IMR-90 (cell line): ENCODE results near the gene TPP1. TPM values are rescaled to one million over a fixed set of nuclear protein-coding genes. Genes with fewer than 3 reads are reported as not detected.
A peak's percentile ranks its signal among the peaks of the same experiment; 100 is the strongest.

Experiments
- ATAC-seq: fragments of 200-7000 bp; cut with Tn5 transposase; 2 replicates; pipeline ENCODE4 v1.9.1; 2020; ENCODE audit warnings: low read depth, mild to moderate bottlenecking, moderate library complexity
- BruUV-seq: library from RNA; stranded (reverse); fragments of 400-500 nt; replicated peaks from 2 replicates; lab custom pipeline; 2021; lab: Mats Ljungman, UMichigan
- CTCF ChIA-PET: fragments of 300-600 bp; formaldehyde crosslinking; extraction: SDS; loops from one replicate; lab custom pipeline; 2021; ENCODE audit warnings: antibody characterized with exemption; lab: Yijun Ruan, JAX
- POLR2A ChIA-PET: fragments of 300-600 bp; sonication (Branson Sonifier 250); formaldehyde crosslinking; loops from one replicate; lab custom pipeline; 2022; ENCODE audit warnings: antibody characterized with exemption; ENCODE audit not compliant: unreplicated experiment; lab: Charles Lee
- DNase-seq: peaks from one replicate; pipeline ENCODE4 v3.0.0; 2013
- H2AFZ ChIP-seq: replicated peaks from 2 replicates; pipeline ENCODE3; 2013; ENCODE audit warnings: low read length, mild to moderate bottlenecking; ENCODE audit not compliant: poor library complexity
- H2AK5ac ChIP-seq: 2 replicates; pipeline ENCODE4 v1.6.1; 2013; ENCODE audit warnings: low read depth, low read length, inconsistent platforms
- H2AK9ac ChIP-seq: replicated peaks from 2 replicates; pipeline ENCODE3; 2013; ENCODE audit warnings: mild to moderate bottlenecking, low read depth, low read length, moderate library complexity; ENCODE audit not compliant: poor library complexity
- H2BK120ac ChIP-seq: 2 replicates; pipeline ENCODE4 v1.6.1; 2013; ENCODE audit warnings: low read depth, low read length, inconsistent platforms
- H2BK15ac ChIP-seq: 3 replicates; pipeline ENCODE4 v1.6.1; 2013; ENCODE audit warnings: low read depth, low read length, inconsistent platforms
- H2BK20ac ChIP-seq: 2 replicates; pipeline ENCODE4 v1.6.1; 2013; ENCODE audit warnings: low read depth, mild to moderate bottlenecking, inconsistent platforms, low read length, moderate library complexity
- H2BK5ac ChIP-seq: 2 replicates; pipeline ENCODE4 v1.6.1; 2013; ENCODE audit warnings: mild to moderate bottlenecking, low read depth, low read length, inconsistent platforms; ENCODE audit not compliant: poor library complexity, severe bottlenecking
- H3K14ac ChIP-seq: replicated peaks from 2 replicates; pipeline ENCODE4 v1.6.1; 2013; ENCODE audit warnings: low read depth, low read length, inconsistent platforms
- H3K18ac ChIP-seq: 2 replicates; pipeline ENCODE4 v1.6.1; 2013; ENCODE audit warnings: low read depth, low read length, control low read depth
- H3K23ac ChIP-seq: 2 replicates; pipeline ENCODE4 v1.6.1; 2013; ENCODE audit warnings: low read depth, low read length, inconsistent platforms
- H3K27ac ChIP-seq: 2 replicates; pipeline ENCODE4 v1.5.1; 2013; ENCODE audit warnings: mild to moderate bottlenecking, control low read depth, low read length; ENCODE audit not compliant: insufficient read depth
- H3K27me3 ChIP-seq: 2 replicates; pipeline ENCODE4 v1.6.1; 2013; ENCODE audit warnings: low read length; ENCODE audit not compliant: control insufficient read depth, insufficient read depth
- H3K36me3 ChIP-seq: 2 replicates; pipeline ENCODE4 v1.6.1; 2013; ENCODE audit warnings: low read length, mixed read lengths; ENCODE audit not compliant: control insufficient read depth, insufficient read depth
- H3K4ac ChIP-seq: 2 replicates; pipeline ENCODE4 v1.6.1; 2013; ENCODE audit warnings: low read depth, low read length, inconsistent platforms
- H3K4me1 ChIP-seq: 2 replicates; pipeline ENCODE4 v1.6.1; 2013; ENCODE audit warnings: low read length, mixed read lengths; ENCODE audit not compliant: control insufficient read depth, insufficient read depth
- H3K4me2 ChIP-seq: 2 replicates; pipeline ENCODE4 v1.6.1; 2013; ENCODE audit warnings: low read depth, mild to moderate bottlenecking, control low read depth, low read length, moderate library complexity
- H3K4me3 ChIP-seq: 2 replicates; pipeline ENCODE4 v1.5.1; 2013; ENCODE audit warnings: low read depth, mild to moderate bottlenecking, control low read depth, low read length, moderate library complexity; ENCODE audit not compliant: insufficient read depth
- H3K56ac ChIP-seq: 2 replicates; pipeline ENCODE4 v1.6.1; 2013; ENCODE audit warnings: low read length, inconsistent platforms; ENCODE audit not compliant: insufficient read depth; ENCODE audit errors: extremely low read depth
- H3K79me1 ChIP-seq, 2 experiments: 2 replicates each; pipeline ENCODE4 v1.6.1; 2013; ENCODE audit warnings: low read length in 2 of 2, inconsistent platforms in 1 of 2, low read depth in 1 of 2
- H3K9ac ChIP-seq: 2 replicates; pipeline ENCODE4 v1.6.1; 2013; ENCODE audit warnings: low read depth, low read length, control low read depth
- H3K9me1 ChIP-seq: 2 replicates; pipeline ENCODE4 v1.6.1; 2013; ENCODE audit warnings: low read length, inconsistent platforms; ENCODE audit not compliant: insufficient read depth
- H3K9me3 ChIP-seq: 2 replicates; pipeline ENCODE4 v1.6.1; 2013; ENCODE audit warnings: low read length; ENCODE audit not compliant: control insufficient read depth, insufficient read depth
- H4K20me1 ChIP-seq: 2 replicates; pipeline ENCODE4 v1.6.1; 2013; ENCODE audit warnings: low read length, inconsistent platforms; ENCODE audit not compliant: insufficient read depth
- H4K5ac ChIP-seq: 2 replicates; pipeline ENCODE4 v1.6.1; 2013; ENCODE audit warnings: mild to moderate bottlenecking, low read depth, low read length, control low read depth
- H4K8ac ChIP-seq, 2 experiments: 2 replicates each; pipeline ENCODE4 v1.6.1; 2013; ENCODE audit warnings: low read depth in 2 of 2, low read length in 2 of 2, control low read depth in 1 of 2, inconsistent platforms in 1 of 2
- H4K91ac ChIP-seq: 2 replicates; pipeline ENCODE4 v1.6.1; 2013; ENCODE audit warnings: low read depth, low read length, inconsistent platforms; ENCODE audit not compliant: insufficient read depth
- CEBPB ChIP-seq: IDR thresholded peaks from 2 replicates; pipeline ENCODE4 v1.6.1; 2012; ENCODE audit warnings: low read depth, low read length, improper control_type of control experiment
- CHD1 ChIP-seq: IDR thresholded peaks from 2 replicates; pipeline ENCODE4 v1.6.1; 2012; ENCODE audit warnings: low read depth, low read length, improper control_type of control experiment
- CTCF ChIP-seq: conservative IDR thresholded peaks from 2 replicates; pipeline ENCODE4 v1.5.1; 2012; ENCODE audit warnings: mild to moderate bottlenecking, low read depth, low read length, improper control_type of control experiment
- FOS ChIP-seq: fragments of 150-350 bp; IDR thresholded peaks from 2 replicates; pipeline ENCODE4 v1.6.1; 2016; ENCODE audit warnings: low read depth, low read length
- MAZ ChIP-seq: IDR thresholded peaks from 2 replicates; pipeline ENCODE4 v1.6.1; 2012; ENCODE audit warnings: low read depth, mild to moderate bottlenecking, low read length, improper control_type of control experiment, moderate library complexity, borderline replicate concordance
- MXI1 ChIP-seq: IDR thresholded peaks from 2 replicates; pipeline ENCODE4 v1.6.1; 2012; ENCODE audit warnings: low read depth, mild to moderate bottlenecking, low read length, moderate library complexity, borderline replicate concordance
- POLR2A ChIP-seq: IDR thresholded peaks from 2 replicates; pipeline ENCODE4 v1.6.1; 2012; ENCODE audit warnings: mild to moderate bottlenecking, low read depth, low read length
- SMC3 ChIP-seq: fragments of 150-350 bp; IDR thresholded peaks from 2 replicates; pipeline ENCODE4 v1.6.1; 2016; ENCODE audit warnings: low read depth, mild to moderate bottlenecking, antibody characterized with exemption, low read length, moderate library complexity
- USF2 ChIP-seq: fragments of 150-350 bp; IDR thresholded peaks from 2 replicates; pipeline ENCODE4 v1.6.1; 2017; ENCODE audit warnings: mild to moderate bottlenecking, antibody characterized with exemption, low read length, low read depth
- WGBS, 2 experiments: methylation state at CpG; one replicate each; pipeline versions ENCODE4 v1.1.5 to v1.1.7; 2013; ENCODE audit warnings: missing lambda C conversion rate in 2 of 2; ENCODE audit not compliant: insufficient read length in 1 of 2; ENCODE audit errors: extremely low coverage in 2 of 2; 5-methylcytosine and 5-hydroxymethylcytosine counted together
- dilution Hi-C: fragments of 300-500 bp; cut with HindIII; formaldehyde crosslinking; loops from one replicate; pipeline ENCODE4 v1.14.3; 2018; ENCODE audit warnings: low sequenced_read_pairs; ENCODE audit not compliant: unreplicated experiment
- in situ Hi-C: fragments of 300-500 bp; cut with MboI; formaldehyde crosslinking; loops from 3 replicates; pipeline ENCODE4 v1.14.3; 2019; ENCODE audit warnings: low sequenced_read_pairs, inconsistent platforms, mixed read lengths
- intact Hi-C: fragments of 100-400 bp; cut with micrococcal nuclease; formaldehyde crosslinking; loops from 2 replicates; pipeline ENCODE4 v1.10.0; 2022
- polyA plus RNA-seq, 3 experiments: library from polyadenylated mRNA; depleted of rRNA; stranded (reverse); fragments of >200 nt; gene quantifications; 2 replicates each; pipeline ENCODE4 v1.2.3, GENCODE V29; 2012; ENCODE audit warnings: low replicate concordance in 1 of 3
- total RNA-seq: library from RNA; depleted of rRNA; stranded (reverse); fragments of >200 nt; gene quantifications from 2 replicates; pipeline ENCODE4 v1.2.3, GENCODE V29; 2012

TPP1 gene
- total and polyA plus RNA-seq, 2 of the 4 experiments (the other 2 are of a cell fraction): 33.5 to 108 TPM

- Histone ChIP-seq H3K56ac (no peak overlapping the region), H2AFZ (peak overlapping the region; percentile 77), H2BK5ac (no peak overlapping the region), H3K4me3 (no peak overlapping the region), H3K79me1 (no peaks in the 10 kb centered on the region), H2AK5ac (no peak overlapping the region), H3K4me1 (peaks cover 2% of the 10 kb centered on the region; the same call in 1 of the 2 replicates), H3K4ac (no peak overlapping the region), H2BK120ac (no peak overlapping the region), H4K5ac (no peak overlapping the region), H4K91ac (no peak overlapping the region), H3K36me3 (no peaks in the 10 kb centered on the region), H3K9ac (no peak overlapping the region), H3K4me2 (no peak overlapping the region), H3K9me1 (0 out of 2 replicates have a peak, but pooled peaks cover 6% of the 10 kb centered on the region), H3K9me3 (no peaks in the 10 kb centered on the region), H2AK9ac (no peak overlapping the region), H3K18ac (no peak overlapping the region), H2BK20ac (no peak overlapping the region), H3K27ac (no peak overlapping the region), H3K23ac (no peak overlapping the region), H3K27me3 (no peaks in the 10 kb centered on the region), H2BK15ac (no peak overlapping the region; the same call in 2 of the 3 replicates), H4K8ac (no peak overlapping the region; a peak in 1 of 4 replicates), H3K14ac (no peak overlapping the region), H4K20me1 (no peaks in the 10 kb centered on the region)
- ChIA-PET CTCF (no interaction called here), POLR2A (no interaction called here)
- ATAC-seq (peak; percentile 49), DNase-seq (peak; percentile 24)
- WGBS, 2 experiments: no CpG with 5 or more reads among the region's 3 CpGs
- dilution Hi-C loops (no loop called here), in situ Hi-C loops (no loop called here), intact Hi-C loops (no loop called here)
- no TSS peak for BruUV-seq
- TF ChIP-seq USF2 (no peak), SMC3 (peak; percentile 40), CHD1 (no peak), MXI1 (no peak), MAZ (no peak), CTCF (peak; percentile 46), FOS (no peak), POLR2A (no peak), CEBPB (no peak)
Observed at GRCh38 chr11:6667733-6668374, 48.6 kb upstream of the TPP1 start.
